GM21737 (cell line): ENCODE results near the gene CAPN11.

Experiments
- ATAC-seq: cut with Tn5 transposase; IDR thresholded peaks from one replicate; pipeline ENCODE4 v1.9.1; 2021; ENCODE audit warnings: mild to moderate bottlenecking, moderate library complexity; ENCODE audit not compliant: unreplicated experiment

Gene CAPN11

DNA sequence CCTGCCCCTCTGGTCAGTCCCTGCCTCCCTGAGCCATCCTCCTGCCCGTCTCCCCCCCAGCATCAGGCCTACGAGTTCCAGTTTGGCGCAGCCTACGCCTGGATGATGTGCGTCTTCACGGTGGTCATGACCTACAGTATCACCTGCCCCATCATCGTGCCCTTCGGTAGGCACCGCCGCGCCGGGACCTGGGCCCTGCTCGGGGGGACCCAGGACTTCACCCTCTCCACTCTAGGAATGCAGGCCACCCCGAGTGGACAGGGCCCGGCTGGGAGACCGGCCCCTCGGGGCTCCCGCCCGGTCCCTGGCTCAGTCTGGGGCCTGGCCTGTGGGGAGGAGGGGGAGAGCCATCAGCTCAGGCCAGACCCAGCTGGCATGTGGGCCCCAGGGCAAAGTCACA, 6.1 kb upstream of the CAPN11 start:
- no peak for ATAC-seq

DNA sequence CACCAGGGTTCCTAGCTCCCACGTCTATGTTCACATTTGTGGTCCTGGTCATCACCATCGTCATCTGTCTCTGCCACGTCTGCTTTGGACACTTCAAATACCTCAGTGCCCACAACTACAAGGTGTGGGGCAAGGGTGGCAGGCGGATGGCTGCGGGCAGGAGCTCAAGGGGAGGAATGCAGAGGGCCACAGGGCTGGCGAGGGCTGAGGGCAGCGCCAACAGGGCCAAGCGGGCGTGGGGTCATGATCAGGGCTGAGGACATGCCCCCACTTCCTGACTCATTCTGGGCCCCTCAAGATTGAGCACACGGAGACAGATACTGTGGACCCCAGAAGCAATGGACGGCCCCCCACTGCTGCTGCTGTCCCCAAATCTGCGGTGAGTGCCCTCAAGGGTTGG, 4.6 kb upstream of the CAPN11 start:
- ATAC-seq = no peak

DNA sequence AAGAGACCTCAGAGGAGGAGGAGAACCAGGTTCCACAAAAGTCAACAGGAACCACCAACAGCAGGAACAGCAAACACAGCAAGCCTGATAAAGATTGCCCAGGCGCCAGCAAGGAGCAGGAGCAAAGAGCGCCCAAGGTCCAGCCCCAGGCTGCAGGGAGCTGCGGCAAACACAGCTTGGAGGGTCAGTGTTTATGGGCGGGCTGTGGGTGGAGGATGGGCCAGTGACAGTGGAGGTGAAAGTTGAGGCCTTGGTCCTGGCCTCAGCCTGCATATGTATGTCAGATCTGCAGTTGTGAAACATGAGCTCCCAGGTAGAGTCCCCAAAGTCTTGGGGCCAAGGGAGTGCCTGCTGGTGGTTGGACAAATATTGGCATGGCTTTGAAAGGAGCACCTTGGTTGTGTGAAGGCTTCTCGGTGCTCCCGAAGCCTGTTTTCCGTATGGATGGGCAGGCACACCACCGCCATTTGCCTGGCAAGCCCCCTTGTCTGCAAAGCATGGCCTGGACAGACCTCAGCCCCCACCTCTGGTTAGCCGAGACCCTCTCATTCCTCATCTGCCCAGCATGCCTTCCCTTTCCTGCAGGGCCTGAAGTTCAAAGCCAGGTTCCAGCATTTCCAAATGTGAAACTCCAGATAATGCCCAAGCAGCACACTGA, 2.0 kb upstream of the CAPN11 start:
- no peak for ATAC-seq

DNA sequence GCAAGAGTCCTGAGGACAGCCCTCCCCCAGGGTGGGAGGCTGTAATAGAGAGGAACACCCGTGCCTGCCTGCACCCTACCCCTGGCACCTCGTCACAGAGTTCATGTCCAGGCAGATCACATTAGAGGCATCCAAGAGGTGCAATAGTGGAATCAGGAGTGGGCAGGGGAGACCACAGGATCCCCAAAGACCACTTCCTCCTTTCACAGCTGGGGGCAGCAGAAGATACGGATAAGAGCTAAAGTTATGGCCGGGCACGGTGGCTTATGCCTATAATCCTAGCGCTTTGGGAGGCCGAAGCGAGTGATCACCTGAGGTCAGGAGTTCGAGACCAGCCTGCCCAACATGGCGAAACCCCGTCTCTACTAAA, 1.5 kb upstream of the CAPN11 start:
- no peak for ATAC-seq

DNA sequence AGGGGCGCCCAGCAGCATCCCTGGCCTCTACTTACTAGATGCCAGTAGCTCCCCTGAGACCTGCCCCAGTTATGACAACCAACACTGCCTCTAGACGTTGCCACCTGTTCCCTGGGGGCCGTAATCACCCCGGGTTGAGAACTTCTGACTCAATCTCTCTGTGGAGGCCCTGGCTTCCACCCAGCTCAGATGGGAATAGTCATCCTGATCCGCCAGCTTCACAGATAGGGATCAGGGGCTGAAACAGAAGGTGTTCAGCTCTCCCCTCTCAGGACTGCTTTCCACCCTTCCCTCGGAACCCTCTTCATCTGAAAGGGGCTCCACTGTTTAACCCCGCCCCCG, 3.3 kb downstream of the CAPN11 start:
- no peak for ATAC-seq

DNA sequence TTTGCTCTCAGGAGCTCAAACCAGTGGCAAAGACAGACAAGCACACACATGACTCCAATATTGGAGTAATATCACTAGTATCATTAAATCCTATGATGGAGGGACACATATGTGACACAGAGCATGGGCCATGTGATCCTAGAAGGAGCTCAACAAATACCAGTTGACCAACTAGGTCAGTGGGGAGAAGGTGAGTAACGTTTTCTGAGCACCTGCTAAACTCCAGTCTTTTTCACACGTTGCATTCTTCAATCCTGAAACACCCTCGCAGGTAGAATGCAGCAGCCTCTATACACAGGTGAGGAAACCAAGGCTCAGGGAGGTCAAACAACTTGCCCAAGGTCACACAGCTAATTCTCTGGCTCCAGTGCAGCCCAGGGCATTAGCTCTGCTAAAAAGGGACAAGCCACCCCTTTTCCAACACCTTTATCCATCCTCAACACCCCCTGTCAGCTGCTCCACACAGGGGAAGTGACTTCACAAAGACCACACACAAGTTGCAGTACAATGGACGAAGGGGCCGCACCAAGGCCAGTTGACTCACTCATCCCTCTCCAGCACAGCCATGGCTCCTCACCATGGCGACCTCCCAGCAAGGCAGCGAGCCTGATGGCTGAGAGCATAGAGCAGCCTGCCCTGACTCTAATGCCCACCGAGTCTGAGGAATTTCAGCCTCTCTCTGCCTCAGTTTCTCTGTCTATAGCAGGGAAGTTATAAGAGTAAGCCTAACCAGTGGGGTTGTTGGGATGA, 4.4 kb downstream of the CAPN11 start:
- no peak for ATAC-seq

DNA sequence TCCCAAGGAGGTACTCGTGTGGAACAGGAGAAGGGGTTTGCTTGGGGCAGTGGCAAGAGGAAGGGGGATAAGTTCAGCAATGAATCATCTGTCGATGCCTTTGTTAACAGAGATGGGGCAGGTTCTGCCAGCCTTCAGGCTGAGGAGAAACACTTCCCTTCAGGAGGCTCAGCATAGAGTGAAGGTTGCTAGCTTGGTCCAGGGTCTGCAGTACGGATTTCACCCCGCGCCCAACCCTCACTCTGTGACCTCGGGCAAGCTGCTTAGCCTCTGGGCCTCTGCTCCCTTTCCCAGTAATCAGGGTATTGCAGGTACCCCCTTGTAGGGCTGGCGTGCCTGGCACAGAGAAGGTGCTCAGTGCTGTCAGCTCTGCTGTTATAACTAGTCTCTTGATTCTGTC, 7.5 kb downstream of the CAPN11 start:
- no peak for ATAC-seq

DNA sequence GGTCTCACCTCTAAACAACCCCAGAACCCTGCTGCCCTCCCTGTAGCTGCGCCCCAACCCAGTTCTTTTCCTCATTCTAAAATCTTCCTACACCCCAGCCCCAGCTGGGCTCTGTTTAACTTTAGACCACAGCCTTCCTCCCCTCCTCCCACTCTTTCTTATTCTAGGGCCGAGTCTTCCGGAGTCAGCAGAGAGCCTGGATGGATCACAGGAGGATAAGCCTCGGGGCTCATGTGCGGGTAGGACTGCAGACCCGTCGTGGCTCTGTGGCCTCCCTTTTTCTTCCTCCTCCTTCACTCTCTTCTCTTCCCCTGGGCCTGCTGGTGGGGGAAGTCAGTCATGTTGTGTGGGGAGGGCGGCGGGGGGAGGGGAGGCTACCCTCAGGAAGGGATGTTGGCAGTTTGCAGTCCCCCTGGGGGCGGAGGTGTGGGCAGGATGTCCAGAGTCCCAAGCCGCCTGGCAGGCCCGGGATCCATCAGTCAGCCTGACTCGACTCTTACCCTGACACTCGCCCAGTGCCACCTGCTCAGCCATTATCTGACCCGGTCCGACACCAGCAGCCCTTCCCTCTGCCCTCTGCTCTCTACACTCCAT, 8.1 kb downstream of the CAPN11 start:
- no peak for ATAC-seq

DNA sequence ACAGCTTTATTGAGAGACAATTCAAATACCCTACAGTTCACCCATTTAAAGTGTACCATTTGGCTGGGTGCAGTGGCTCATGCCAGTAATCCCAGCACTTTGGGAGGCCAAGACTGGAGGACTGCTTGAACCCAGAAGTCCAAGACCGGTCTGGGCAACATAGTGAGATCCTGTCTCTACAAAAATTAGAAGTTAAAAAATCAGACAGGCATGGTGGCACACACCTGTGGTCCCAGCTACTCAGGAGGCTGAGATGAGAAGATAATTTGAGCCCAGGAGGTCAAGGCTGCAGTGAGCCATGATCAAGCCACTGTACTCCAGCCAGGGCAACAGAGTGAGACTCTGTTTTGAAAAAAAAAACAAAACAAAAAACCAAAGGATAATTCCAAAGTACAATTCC, 8.9 kb downstream of the CAPN11 start:
- no peak for ATAC-seq

DNA sequence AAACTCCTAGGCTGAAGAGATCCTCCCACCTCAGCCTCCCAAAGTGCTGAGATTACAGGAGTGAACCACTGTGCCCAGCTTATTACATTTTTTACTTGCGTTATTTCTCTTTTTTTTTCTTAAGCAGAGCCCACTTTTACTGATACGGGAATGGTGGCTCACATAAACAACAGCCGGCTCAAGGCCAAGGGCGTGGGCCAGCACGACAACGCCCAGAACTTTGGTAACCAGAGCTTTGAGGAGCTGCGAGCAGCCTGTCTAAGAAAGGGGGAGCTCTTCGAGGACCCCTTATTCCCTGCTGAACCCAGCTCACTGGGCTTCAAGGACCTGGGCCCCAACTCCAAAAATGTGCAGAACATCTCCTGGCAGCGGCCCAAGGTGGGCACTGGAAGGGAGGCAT, 10.5 kb downstream of the CAPN11 start:
- no peak for ATAC-seq

DNA sequence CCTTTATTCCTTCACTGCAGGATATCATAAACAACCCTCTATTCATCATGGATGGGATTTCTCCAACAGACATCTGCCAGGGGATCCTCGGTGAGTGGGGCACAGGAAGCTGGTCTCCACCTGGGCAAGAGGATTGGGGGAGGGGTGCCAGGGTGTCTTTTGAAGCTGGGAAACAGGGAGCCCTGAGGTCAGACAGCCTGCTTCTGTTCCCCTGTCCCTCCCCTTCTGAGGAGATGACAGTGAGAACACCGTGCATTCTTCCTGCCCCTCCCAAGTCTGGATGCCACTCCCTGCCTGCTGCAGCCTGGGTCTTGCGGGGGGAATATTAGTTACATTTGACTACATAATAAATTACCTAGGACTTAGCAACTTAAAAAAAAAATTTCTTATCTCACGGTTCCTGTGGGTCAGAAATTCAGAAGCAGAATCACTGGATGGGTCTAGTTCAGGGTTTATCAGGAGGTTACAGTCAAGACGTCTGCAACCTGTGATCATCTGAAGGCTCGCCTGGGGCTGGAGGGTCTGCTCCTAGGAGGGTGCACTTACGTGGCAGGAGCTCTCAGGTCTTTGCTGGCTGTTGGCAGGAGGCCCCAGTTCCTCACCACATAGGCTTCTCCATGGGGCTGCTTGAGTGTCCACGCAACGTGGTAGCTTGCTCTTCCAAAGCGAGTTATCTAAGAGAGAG, 11.4 kb downstream of the CAPN11 start:
- no peak for ATAC-seq

DNA sequence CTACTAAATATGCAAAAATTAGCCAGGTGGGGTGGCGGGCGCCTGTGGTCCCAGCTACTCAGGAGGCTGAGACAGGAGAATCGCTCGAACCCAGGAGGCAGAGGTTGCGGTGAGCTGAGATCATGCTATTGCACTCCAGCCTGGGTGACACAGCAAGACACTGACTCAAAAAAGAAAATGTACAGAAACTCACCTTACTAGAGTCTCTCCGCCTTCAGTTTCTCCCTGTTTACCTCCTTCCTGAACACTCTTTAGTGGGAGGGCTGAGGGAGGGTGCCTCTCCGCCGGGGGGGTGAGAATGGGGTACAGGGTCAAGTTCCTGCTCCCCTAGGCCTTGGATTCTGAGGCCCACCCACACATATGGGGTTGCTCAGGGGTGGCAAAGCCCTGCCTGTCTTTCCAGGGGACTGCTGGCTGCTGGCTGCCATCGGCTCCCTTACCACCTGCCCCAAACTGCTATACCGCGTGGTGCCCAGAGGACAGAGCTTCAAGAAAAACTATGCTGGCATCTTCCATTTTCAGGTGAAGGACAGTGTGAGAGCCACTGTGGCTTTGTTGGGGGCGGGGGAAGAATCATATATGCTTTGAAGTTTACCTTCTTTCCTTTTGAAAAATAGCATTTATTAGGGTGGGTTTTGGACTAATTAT, 13.4 kb downstream of the CAPN11 start:
- no peak for ATAC-seq

DNA sequence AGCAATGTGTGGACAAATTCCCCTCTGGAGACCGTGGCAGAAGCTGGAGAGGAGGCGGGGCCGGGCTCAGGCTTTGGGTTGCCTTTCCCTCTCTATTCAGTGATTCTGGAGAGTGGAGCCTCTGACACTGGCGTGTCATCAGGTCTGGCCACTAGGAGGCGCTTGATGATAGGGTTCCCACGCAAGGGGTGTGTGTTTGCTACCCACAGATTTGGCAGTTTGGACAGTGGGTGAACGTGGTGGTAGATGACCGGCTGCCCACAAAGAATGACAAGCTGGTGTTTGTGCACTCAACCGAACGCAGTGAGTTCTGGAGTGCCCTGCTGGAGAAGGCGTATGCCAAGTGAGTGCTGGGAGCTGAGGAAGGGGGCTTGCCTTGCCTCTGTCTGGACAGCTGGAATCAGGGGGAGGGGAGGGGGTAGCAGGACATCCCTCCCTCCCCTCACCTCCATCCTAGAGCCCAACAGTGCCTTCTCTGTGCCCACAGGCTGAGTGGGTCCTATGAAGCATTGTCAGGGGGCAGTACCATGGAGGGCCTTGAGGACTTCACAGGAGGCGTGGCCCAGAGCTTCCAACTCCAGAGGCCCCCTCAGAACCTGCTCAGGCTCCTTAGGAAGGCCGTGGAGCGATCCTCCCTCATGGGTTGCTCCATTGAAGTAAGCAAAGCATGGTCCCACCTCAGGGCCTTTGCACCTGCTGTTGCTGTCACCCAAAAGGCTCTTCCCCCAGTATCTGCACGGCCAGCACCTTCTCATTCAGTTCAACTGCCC, 14.3 kb downstream of the CAPN11 start:
- peak; percentile 53 for ATAC-seq

DNA sequence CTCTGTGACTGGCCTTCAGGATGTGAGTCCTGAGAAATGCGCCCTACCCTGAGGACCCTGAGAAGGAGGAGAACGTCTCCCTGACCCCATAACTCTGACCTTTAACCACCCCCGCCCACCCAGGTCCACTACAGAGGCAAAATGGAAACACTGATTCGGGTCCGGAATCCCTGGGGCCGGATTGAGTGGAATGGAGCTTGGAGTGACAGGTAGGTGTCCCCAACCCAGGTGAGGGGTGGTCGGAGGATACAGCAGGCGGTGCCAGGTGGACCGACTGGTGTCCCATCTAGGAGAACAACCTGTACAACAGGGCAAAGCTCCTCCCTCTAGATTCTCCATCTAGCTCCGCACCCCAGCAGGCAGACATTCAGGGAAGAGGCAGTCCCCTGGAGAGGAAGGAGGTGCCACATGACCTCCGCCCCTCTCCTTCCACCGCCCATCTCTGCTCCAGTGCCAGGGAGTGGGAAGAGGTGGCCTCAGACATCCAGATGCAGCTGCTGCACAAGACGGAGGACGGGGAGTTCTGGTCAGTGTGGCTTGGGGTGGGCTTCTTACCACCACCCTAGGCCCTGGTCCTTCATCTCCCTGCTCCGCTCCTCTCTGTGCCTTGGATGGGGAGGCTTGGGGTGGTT, 17.6 kb downstream of the CAPN11 start:
- no peak for ATAC-seq

DNA sequence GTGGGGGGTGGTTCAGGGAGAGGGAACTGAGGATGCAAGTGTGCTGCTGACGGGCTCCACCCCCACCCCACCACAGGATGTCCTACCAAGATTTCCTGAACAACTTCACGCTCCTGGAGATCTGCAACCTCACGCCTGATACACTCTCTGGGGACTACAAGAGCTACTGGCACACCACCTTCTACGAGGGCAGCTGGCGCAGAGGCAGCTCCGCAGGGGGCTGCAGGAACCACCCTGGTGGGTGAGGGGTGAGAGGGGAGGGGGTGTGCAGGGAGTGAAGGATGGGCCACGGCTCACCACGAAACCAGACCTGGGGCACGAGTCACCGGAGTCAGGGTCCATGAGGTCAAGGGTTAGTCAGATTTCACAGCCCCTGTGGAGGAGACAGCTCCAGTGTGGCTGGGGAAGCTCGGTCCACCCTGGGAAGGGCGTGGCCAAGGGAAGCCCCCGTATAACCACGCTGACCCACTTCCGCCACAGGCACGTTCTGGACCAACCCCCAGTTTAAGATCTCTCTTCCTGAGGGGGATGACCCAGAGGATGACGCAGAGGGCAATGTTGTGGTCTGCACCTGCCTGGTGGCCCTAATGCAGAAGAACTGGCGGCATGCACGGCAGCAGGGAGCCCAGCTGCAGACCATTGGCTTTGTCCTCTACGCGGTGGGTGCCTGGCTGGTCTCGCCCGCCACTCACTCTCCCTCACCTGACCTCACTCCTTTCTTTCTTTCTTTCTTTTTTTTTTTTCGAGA, 18.3 kb downstream of the CAPN11 start:
- ATAC-seq = peak; percentile 63

DNA sequence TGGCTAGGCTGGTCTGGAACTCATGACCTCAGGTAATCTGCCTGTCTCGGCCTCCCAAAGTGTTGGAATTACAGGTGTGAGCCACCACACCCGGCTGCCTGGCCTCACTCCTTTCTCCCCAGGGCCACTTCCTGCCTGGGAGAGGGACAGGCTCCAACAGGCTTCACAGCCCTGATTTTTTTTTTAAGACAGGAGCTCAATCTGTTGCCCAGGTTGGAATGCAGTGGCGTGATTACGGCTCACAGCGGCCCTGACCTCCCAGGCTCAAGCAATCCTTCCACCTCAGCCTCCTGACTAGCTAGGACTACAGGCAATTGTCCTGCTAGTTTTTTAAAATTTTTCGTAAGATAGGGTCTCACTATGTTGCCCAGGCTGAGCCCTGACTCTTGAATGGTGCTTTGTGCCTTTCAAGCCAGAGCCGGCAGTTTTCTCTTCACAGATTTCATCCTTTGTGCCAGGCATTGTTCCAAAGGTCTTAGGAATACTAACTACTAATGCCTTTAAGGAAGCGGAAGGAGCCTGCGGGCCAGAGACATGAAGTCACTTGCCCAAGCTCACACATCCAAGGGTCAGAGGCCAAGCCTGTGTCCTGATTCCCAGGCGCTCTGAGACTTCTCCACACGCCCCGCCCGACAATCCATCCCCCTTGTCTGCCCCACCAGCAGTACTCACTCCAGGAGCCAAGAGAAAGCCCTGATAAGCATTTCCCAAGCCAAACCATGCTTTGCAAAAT, 19.2 kb downstream of the CAPN11 start:
- no peak for ATAC-seq

DNA sequence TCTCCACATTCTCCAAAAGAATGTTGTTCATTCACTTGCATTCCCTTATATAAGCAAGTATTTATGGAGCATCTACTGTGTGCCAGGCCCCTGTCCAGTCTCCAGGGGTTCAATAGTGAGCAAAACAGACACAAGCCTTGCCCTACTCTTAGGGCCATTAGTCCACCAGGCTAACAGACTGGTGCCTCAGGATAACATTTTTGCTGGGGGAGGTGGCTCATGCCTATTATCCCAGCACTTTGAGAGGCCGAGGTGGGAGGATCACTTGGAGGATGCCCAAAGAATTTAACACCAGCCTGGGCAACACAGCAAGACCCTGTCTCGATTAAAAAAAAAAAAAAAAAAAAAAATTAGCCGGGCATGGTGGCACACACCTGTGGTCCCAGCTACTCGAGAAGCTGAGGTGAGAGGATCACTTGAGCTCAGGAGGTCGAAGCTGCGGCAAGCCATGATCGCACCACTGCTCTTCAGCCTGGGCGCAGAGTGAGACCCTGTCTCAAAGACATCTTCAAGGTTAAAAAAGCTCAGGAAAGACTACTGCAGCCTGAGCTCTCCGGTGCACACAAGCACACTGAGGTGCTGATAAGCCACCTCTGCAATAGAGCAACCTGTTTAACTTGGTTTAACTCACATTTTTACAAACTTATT, 19.9 kb downstream of the CAPN11 start:
- ATAC-seq = no peak

DNA sequence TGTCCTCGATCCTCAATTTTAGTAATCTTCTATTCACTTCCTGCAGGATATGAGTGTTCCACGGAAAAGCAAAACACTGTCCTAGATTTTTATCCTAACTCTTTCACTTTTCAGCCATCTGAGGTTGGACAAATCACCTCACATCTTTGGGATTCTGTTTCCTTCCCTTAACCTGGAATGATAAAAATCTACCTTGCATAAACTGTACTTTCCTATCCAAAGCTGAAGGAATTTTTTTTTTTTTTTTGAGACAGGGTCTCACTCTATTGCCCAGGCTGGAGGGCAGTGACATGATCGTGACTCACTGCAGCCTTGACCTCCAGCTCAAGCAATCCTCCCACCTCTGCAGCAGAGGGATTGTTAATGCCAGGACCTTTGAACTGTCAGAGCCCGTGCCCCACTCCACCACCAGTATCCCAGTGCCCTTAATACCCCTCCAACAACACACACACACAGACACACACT, 20.5 kb downstream of the CAPN11 start:
- ATAC-seq = no peak
